T-helper 17 cell (primary cell): Measurements from ENCODE around the gene DNM2. TPM values are rescaled to one million over a fixed set of nuclear protein-coding genes. Genes with fewer than 3 reads are reported as not detected.
"Not testable (repeated sequence)": the region's sequence is repeated elsewhere in the genome, so short reads cannot be mapped to it uniquely, and the experiment has no call there.

Experiments used
- ATAC-seq: fragments of 150-1000 bp; cut with Tn5 transposase; 2 replicates; pipeline ENCODE4 v1.10.0; 2021; ENCODE audit warnings: mild to moderate bottlenecking, moderate library complexity
- DNase-seq, 3 donors: peaks; one replicate each; pipeline versions ENCODE4 v3.0.0 to v3.0.0-alpha.2; 2020 to 2021
- H3K9me3 ChIP-seq: one replicate; pipeline ENCODE4 v1.7.0; 2013; ENCODE audit warnings: low read length, mild to moderate bottlenecking; ENCODE audit not compliant: control insufficient read depth, poor library complexity, severe bottlenecking
- H3K27ac Mint-ChIP-seq: one replicate; pipeline ENCODE4 v1.8.0; 2022; ENCODE audit warnings: mild to moderate bottlenecking, moderate library complexity, mixed read lengths
- H3K27me3 Mint-ChIP-seq: one replicate; pipeline ENCODE4 v1.8.0; 2022; ENCODE audit warnings: mixed read lengths
- H3K36me3 Mint-ChIP-seq: one replicate; pipeline ENCODE4 v1.8.0; 2022; ENCODE audit warnings: low read depth, mixed read lengths
- H3K4me1 Mint-ChIP-seq: one replicate; pipeline ENCODE4 v1.8.0; 2022; ENCODE audit warnings: mild to moderate bottlenecking, mixed read lengths
- H3K4me3 Mint-ChIP-seq: one replicate; pipeline ENCODE4 v1.8.0; 2022; ENCODE audit warnings: mild to moderate bottlenecking, moderate library complexity, mixed read lengths
- total RNA-seq, 4 donors: library from RNA in 2 of 4; stranded (reverse) in 2 of 4; gene quantifications; one replicate each; pipeline ENCODE4 v1.2.3 and lab custom pipeline; 2022 to 2026

Gene DNM2
- total RNA-seq, 2 donors from 2014 or later: 267 to 273 TPM

DNA sequence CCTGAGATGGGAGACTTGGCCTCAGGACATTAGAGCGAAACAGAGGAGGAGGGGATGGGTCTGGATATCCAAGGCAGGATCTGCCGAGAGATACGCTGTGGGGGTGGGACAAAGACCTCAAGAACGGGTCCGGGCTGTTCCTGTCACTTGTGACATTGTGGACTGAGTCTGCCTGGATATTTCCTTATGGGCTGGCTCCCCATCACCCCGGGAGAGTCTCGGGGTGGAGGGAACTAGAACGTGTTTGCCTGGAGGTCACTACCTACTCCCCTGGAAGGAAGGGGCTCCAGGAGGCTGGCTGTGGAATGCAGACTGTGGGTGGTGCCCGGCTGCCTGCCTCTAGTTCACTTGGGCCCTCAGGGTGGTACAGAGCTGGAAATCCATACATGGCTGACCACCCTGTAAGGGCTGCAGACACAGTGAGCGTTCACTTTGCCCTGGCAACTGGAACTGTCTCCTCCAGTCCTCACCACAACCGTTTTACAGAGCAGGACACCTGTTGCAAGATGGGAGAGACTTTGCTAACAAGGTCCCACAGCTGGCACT is 26.4 kb downstream of the DNM2 start:
- DNase-seq (no peak), ATAC-seq (no peak)
- no peaks in the 10 kb centered on the region for H3K27me3 Mint-ChIP-seq
- peak overlapping the region; percentile 24 for H3K27ac Mint-ChIP-seq
- peaks cover 39% of the 10 kb centered on the region for H3K4me1 Mint-ChIP-seq
- peaks cover 2% of the 10 kb centered on the region for H3K36me3 Mint-ChIP-seq
- no peaks in the 10 kb centered on the region for H3K9me3 ChIP-seq
- no peak overlapping the region for H3K4me3 Mint-ChIP-seq

DNA sequence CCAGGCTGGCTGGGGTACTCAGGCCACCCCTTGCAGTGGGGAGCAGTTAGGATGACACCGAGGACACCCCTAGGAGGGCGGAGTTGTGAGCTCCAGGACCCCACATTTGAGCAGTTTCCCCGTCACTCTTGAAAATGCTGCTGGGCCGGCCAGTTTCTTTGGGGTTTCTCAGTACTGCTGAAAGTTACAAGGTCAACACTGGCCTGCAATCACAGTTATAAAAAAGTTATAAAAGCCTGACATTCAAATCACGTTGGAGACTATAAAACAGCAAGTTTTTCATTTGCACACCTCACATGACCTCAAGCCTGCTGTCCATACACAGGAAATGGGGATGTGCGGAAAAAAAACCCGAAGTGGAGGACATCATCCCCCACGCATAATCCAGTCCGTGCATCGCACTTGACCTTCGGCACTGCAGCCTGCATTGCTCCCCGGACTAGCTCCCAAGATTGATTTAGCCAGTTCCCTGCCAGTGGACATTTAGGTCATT is 27.0 kb downstream of the DNM2 start:
- Mint-ChIP-seq H3K27ac (peak overlapping the region; percentile 83), H3K4me1 (peaks cover 44% of the 10 kb centered on the region), H3K27me3 (no peaks in the 10 kb centered on the region), H3K4me3 (no peak overlapping the region), H3K36me3 (peaks cover 2% of the 10 kb centered on the region)
- DNase-seq (no peak), ATAC-seq (no peak)
- H3K9me3 ChIP-seq: no peaks in the 10 kb centered on the region

DNA sequence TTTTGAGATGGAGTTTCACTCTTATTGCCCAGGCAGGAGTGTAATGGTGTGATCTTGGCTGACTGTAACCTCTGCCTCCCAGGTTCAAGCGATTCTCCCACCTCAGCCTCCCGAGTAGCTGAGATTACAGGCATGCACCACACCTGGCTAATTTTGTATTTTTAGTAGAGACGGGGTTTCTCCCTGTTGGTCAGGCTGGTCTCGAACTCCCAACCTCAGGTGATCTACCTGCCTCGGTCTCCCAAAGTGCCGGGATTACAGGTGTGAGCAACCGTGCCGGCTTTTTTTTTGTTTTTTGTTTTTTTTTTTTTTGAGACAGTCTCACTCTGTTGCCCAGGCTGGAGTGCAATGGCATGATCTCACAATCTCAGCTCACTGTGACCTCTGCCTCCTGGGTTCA is 28.6 kb downstream of the DNM2 start:
- not testable (repeated sequence) for H3K27me3 Mint-ChIP-seq, H3K9me3 ChIP-seq, DNase-seq, ATAC-seq, H3K36me3 Mint-ChIP-seq, H3K4me3 Mint-ChIP-seq
- Mint-ChIP-seq H3K4me1 (peaks cover 43% of the 10 kb centered on the region), H3K27ac (peak overlapping the region; percentile 83)

DNA sequence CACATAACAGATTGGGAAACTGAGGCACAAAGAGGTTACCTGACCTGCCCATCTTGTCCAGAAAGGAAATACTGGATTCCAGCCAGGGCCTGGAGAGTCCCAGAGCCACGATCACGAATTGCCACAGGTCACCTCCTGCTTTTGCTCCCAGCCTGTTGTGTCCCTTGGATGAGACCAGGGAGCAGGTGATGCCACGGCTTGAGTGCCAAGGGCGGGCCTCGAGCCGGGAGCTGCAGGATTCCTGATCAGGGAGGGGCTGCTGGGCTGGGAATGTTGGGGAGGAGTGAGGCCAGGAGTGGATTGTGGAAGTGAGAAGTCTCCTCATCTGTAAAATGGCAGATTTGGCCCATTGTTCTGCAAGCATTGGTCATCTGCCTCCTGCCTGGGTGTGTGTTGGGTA is 29.4 kb downstream of the DNM2 start:
- Mint-ChIP-seq H3K36me3 (no peaks in the 10 kb centered on the region), H3K4me3 (no peak overlapping the region), H3K27ac (peak overlapping the region; percentile 83), H3K27me3 (no peaks in the 10 kb centered on the region), H3K4me1 (peaks cover 46% of the 10 kb centered on the region)
- ATAC-seq (no peak), DNase-seq (no peak)
- no peaks in the 10 kb centered on the region for H3K9me3 ChIP-seq

DNA sequence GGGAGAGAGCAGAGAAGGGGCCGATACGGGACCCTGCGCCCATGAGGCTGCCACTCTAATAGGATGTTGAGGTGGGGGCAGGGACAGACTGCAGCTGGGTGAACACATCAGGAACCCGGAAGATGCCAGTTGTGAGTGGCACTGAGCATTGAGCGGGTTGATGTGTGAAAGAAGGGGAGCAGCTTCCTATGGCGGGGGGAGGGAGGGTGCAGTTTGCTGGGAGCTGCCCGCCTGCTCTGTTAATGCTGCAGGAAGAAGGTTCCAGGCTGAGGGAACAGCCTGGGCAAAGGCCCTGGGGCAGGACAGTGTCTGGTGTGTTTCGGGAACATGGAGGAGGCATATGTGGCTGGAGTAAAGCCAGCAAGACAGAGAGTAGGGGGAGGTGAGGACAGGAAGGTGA is 29.8 kb downstream of the DNM2 start:
- DNase-seq (no peak), ATAC-seq (no peak)
- no peaks in the 10 kb centered on the region for H3K9me3 ChIP-seq
- peak overlapping the region; percentile 83 for H3K27ac Mint-ChIP-seq
- H3K4me1 Mint-ChIP-seq: peaks cover 43% of the 10 kb centered on the region
- H3K27me3 Mint-ChIP-seq: no peaks in the 10 kb centered on the region
- H3K36me3 Mint-ChIP-seq: no peaks in the 10 kb centered on the region
- H3K4me3 Mint-ChIP-seq: peak overlapping the region; percentile 25

DNA sequence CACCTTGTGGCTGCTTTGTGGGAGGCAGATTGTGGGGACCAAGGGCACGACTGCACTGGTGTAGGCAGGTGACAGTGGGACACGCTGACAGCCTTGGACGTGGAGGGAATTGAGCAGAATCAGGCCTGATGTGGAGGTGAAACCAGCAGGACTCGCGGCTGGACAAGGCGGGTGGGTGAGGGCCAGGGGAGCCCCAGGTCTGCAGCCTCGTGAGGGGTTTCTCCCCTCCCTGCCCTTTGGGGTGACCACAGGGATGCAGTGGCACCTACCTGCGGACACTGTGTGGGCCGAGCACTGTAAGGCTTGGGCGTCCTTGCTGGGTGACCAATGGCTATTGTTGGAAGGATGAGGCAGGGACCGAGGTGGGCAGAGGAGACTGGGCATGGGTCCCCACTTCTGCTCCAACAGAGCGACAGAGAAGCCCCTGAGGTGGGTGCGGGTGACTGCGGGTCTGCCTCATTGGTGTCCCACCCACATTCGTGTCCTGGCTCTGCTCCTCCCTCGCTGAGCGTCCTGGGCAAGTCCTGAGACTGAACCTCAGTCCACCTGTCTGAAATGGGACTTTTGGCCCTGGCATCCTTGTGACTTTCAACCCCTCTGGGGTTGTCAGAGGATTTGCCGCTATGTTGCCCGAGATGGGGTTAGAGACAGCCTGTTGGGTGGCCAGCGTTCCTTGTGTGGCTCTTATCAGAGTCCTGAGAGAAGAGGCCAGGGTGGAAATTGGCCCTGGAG is 30.5 kb downstream of the DNM2 start:
- DNase-seq (no peak), ATAC-seq (no peak)
- H3K27ac Mint-ChIP-seq: peak overlapping the region; percentile 97
- H3K36me3 Mint-ChIP-seq: no peaks in the 10 kb centered on the region
- no peaks in the 10 kb centered on the region for H3K27me3 Mint-ChIP-seq
- peak overlapping the region; percentile 25 for H3K4me3 Mint-ChIP-seq
- H3K4me1 Mint-ChIP-seq: peaks cover 48% of the 10 kb centered on the region
- H3K9me3 ChIP-seq: no peaks in the 10 kb centered on the region

DNA sequence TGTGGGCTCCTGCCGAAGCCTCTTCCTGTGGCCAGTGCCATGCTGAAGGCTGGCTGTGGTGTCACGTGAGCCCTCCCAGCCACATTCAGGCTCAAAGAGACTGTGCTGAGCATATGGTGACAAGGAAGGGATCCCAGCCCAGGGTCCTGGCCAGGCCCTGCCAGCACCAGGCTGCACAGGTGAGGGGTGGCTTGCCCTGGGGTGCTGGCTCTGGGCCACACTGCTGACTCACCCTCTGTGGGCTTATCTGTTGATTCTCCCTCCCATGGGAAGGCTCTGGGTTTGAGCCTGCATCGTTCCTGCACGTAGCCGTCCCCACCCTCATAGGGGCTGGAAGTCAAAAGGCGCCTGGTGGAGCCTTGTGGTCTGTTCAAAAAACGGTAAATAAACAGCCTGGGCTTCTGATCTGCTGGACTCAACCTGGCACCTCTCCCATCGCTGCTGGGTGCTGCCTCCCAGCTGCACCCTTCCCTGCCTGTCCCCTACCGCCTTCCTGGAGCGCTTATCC is 31.1 kb downstream of the DNM2 start:
- no peak for DNase-seq
- Mint-ChIP-seq H3K27ac (peak overlapping the region; percentile 97), H3K36me3 (no peaks in the 10 kb centered on the region), H3K4me1 (peaks cover 52% of the 10 kb centered on the region), H3K4me3 (peak overlapping the region; percentile 25), H3K27me3 (no peaks in the 10 kb centered on the region)
- peak; percentile 35 for ATAC-seq
- no peaks in the 10 kb centered on the region for H3K9me3 ChIP-seq

DNA sequence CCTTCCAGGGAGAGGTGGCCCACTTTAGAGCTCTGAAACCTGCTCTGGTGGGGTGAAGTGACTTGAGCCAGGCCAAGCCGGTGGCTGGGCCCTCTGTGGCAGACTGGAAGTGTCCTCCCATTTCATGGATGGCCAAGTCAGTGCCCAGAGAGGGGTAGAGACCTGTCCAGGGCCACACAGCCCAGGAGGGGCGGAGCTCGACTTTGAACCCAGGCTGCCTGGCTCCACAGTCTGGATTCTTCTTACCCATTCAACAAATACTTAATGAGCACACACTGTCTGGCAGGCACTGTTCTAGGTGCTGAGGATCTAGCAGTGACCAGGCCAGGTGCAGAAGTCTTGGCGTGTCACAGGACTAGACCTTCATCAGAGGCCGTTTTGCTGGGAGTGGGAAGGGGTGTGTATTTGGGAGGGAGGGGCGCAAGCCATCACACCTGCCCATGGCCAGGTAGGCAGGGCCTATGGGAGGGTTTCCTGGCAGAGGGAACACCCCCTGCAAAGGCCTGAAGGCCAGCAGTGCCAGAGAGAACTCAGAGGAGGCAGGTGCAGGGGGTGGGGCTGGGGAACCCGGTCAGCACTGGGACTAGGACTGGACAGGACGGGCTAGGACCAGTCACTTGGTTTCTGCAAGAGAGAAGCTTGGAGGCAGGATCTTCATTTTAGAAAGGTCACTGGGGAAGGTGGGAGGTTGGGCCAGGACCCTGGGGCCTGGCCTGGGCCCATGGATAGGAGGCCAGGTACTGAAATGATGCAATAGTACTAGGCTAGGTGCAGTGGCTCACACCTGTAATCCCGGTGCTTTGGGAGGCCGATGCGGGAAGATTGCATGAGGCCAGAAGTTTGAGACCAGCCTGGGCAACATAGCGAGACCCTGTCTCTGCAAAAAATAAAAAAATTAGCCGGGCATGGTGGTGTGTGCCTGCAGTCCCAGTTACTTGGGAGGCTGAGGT is 31.8 kb downstream of the DNM2 start:
- peak overlapping the region; percentile 25 for H3K4me3 Mint-ChIP-seq
- DNase-seq: no peak
- H3K27ac Mint-ChIP-seq: peak overlapping the region; percentile 97
- H3K4me1 Mint-ChIP-seq: peaks cover 54% of the 10 kb centered on the region
- ATAC-seq: no peak
- no peaks in the 10 kb centered on the region for H3K9me3 ChIP-seq
- no peaks in the 10 kb centered on the region for H3K36me3 Mint-ChIP-seq
- H3K27me3 Mint-ChIP-seq: no peaks in the 10 kb centered on the region

DNA sequence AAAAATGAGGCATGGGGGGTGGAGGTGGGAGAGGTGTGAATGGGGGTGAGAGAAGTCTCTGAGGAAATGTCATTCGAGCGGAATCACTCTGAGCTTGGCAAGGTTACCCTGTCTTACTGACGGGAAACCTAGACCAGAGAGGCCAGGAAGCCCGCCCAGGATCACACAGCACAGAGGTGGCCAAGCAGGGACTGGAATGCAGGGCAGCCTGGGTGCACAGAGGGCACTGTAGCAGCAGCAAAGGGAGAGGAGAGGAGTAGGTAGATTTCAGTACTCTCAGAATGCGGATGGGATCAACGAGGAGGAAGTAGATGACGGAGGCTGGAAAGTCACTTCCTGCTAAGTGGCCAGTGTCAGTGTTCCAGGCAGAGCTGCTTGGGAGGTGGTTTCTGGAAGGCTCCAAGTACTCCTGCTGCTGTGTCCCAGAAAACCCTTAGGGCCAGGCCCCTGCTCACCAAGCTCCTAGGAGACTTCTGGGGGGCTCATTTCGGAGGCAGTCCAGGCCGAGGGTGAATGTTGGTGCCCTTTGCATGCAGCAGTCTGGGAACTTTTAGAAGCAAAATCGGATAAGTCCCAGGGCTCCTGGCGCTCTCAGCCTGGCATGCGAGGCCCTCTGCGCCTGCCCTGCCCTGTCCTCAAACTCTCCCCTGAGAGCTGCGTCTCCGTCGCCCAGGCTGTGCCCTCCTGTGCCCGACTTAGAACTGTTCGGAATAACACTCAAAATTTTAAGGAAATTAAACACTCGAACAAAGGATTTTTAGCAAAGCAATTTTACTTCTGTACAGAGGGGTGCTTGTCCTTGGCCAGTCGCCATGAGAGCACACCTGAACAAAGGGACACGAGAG is 33.5 kb downstream of the DNM2 start:
- Mint-ChIP-seq H3K4me1 (peaks cover 59% of the 10 kb centered on the region), H3K4me3 (no peak overlapping the region), H3K27me3 (no peaks in the 10 kb centered on the region)

DNA sequence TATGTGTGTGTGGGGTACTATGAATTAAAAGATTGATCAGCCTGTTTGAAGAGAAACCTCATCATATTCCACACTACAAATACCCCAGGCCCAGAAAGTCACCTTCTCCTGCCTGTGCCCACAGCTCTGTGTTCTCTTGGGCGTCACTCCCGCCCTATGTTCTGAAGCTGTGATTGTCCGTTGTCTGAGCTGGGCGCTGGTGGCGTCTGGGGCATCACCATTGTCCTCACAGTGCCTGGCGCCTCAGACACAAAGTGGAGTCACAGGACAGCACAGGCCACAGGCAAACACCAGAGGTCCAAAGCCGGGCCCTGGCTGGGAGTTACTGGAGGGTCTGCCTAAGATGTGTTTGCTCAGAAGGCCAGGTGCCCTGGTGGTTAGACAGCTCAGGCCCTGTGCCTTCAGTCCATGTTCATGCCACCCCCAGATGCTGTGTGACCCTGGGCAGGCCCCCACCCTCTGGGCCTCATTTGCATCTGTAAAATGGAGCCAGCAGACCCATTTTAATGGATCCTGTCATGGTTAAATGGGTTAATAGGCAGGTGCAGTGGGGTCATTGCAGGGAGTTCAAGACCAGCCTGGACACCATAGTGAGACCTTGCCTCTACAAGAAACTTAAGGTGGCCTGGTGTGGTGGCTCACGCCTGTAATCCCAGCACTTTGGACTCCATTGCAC is 34.5 kb downstream of the DNM2 start:
- H3K36me3 Mint-ChIP-seq: no peaks in the 10 kb centered on the region
- no peaks in the 10 kb centered on the region for H3K27me3 Mint-ChIP-seq
- H3K9me3 ChIP-seq: no peaks in the 10 kb centered on the region
- peak overlapping the region; percentile 43 for H3K4me3 Mint-ChIP-seq
- ATAC-seq (no peak), DNase-seq (no peak)
- peaks cover 64% of the 10 kb centered on the region for H3K4me1 Mint-ChIP-seq
- H3K27ac Mint-ChIP-seq: peak overlapping the region; percentile 97

More for the DNA sequence above, 33.5 kb downstream of the DNM2 start:
- no peak for ATAC-seq
- peak overlapping the region; percentile 97 for H3K27ac Mint-ChIP-seq
- DNase-seq: no peak
- H3K36me3 Mint-ChIP-seq: no peaks in the 10 kb centered on the region
- H3K9me3 ChIP-seq: no peaks in the 10 kb centered on the region

DNA sequence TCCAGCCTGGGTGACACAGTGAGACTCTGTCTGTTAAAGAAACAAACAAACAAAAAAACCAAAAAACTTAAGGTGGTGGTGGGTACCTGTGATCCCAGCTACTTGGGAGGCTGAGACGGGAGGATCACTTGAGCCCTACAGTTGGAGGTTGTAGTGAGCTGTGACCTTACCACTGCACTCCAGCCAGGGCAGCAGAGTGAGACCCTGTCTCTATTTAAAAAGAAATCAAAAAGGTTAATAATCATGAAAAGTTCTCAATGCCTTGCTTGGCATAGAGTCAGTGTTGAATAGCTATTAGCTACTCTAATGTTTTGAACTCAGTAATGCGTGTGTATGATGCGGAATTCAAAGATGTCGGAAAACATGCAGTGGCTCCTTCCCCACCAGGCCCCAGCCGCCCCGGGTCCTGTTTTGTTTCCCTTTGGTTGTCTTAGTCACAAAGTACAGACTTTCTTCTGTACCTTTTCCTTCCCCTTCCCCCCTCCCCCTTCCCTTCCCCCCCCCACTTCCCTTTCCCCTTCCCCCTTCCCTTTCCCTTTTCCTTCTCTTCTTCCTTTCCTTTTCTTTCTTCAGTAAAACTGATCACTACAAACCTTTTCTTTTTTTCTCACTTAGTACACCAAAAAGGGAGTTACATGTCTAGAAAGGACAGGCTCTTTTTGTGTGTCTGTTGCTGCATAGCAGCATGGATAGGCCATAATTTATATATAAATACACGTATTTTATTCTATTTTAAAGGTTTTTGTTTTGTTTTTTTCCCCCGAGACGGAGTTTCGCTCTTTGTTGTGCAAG is 35.2 kb downstream of the DNM2 start:
- Mint-ChIP-seq H3K36me3 (no peaks in the 10 kb centered on the region), H3K4me1 (peaks cover 56% of the 10 kb centered on the region), H3K27me3 (no peaks in the 10 kb centered on the region), H3K4me3 (no peak overlapping the region), H3K27ac (peak overlapping the region; percentile 97)
- DNase-seq (no peak), ATAC-seq (no peak)
- no peaks in the 10 kb centered on the region for H3K9me3 ChIP-seq
